Epithelial cell of prostate (primary cell): Measurements from ENCODE around the gene DPCD.
"Not testable (repeated sequence)": the region's sequence is repeated elsewhere in the genome, so short reads cannot be mapped to it uniquely, and the experiment has no call there.

ENCODE experiments used
- DNase-seq: peaks from one replicate; pipeline ENCODE4 v3.0.0-alpha.2; 2011; ENCODE audit warnings: low read depth, low spot score
- H3K27ac ChIP-seq: fragments of 450-650 bp; 2 replicates; pipeline ENCODE4 v1.5.1; 2017; ENCODE audit warnings: mild to moderate bottlenecking

The DPCD gene

DNA sequence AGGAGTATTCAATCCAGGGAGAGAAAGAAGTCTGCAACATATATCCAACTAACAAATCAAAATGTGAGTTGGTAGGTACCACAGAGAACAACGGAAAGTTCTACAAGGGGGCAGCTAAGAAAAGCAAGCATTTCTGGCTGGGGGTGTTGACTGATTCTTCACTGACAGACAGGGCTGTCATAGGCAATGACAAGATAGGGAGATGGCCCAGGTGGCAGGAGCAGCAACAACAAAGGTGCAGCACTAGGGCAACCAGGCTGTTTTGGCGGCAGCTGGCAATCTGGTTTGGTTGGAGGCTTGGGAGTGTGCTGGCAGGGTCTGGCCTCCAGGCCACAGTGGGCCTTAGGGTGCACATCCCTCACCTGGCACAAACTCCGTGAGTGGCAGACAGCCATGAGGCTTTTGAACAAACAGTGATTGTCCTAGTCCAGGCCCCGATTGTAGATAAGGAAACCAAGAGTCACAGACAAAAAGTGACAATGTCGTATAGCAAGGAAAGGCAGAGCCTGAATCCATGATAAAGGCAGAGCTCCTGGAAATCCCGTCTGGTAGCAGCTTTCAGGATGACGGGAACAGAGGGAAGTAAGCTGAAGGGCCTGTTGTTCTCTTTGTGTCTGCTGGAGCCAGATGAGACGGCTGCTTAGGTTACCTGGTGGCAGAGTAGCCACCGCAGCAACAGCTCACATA, 28.4 kb downstream of the DPCD start:
- DNase-seq = no peak

DNA sequence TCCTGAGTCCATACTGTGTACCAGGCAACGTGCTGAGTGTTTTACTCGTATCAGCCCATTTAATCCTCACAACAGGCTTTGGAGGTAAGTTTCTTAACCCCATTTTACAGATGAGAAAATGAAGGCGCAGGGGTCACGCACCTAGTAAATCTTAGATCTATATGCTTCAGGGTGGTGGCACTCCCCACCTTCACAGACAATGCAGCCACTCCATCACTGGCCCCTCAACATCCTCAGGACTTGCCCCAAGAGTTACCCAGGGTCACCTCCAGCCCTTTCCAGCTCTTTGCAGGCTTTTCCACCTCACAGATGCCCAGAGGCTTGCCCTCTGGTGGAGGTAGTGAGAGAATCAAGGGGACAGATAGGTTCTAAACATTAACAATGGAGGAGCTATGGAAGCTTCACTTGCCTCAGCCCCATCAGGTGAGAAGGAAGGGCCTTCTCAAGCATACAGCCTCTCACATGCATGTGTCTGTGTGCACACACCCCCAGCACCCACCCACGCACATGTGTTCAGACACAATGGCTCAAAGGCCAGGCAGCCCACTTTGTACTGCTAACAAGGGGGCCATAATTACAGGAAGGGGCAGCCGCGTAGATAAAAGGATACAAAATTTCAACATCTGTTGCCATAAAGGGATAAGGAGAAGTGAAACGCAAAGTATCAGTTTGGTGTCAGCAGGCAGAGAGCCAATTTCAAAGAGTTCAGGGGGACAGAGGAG, 29.1 kb downstream of the DPCD start:
- no peak overlapping the region for H3K27ac ChIP-seq
- no peak for DNase-seq

More for the DNA sequence above, 28.4 kb downstream of the DPCD start:
- no peak overlapping the region for H3K27ac ChIP-seq

DNA sequence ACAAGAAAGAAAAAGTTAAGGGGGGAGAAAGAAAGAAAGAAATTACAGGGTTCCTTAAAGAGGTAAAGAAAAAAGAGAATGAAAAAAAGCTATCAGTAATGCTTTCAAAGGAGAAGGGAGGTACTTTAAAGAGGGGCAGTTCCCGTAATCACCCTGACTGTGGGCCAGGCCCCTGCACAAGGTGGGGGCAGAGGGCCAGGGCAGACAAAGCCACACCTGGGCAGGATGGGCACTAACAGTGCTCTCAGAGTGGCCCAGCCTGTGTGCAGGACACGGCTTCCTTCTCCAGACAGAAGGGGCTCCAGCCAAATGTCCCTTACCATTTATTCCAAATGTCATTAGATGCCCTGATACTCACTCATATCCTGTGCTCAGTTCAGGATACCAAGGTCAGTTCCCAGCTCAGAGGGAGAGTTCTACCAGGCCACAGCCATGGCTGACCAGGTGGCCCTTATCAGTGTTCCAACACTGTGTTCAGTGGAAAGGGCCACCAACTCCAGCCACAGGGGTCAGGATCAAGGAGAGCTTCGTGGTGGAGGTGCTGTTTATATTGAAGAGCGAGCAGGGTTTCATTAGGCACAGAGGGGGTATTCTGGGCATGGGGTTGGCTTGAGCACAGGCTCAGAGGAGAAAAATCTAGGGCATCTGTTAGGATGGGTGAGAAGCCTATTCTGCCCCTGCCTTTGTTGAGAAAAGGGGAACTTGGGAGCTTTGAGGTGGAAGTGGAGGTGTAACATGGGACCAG, 29.9 kb downstream of the DPCD start:
- DNase-seq = no peak
- no peak overlapping the region for H3K27ac ChIP-seq

DNA sequence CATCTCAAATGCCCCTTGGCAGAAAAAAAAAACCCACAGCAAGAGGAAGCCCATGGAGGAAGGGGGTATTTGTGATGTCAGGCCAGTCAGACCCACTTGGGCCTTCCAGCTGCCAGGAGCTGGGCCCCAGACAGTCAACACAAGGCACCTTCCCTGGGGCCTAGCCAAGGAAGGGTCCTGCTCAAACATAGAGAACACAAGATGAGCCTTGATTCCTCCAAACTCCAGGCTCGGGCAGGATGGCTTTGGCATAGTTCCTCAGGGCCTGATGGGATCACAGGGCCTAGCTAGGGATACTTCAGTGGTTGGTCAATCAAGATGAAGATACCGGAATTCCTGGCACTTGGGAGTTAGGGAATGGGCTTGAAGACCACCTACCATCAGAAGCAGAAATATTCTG, 30.8 kb downstream of the DPCD start:
- H3K27ac ChIP-seq = no peak overlapping the region
- DNase-seq = no peak

DNA sequence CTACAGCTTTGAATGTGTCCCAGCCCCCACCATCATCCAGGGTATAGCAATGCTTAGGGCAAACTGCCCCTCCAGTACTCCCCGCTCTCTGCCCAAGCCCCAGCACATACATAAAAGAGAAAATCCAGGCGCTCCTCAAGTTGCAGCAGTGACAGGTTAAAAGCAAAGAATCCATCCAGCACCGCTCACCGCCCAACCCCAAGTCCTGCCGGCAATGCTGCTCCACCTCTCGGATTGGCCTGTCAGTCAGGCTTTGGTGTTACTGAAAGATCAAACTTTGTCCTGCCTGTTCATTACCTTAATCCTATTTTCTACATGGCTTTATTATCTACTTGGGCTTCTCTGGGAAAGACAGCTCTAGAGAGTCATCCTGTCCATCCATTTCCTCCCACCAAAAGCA, 31.9 kb downstream of the DPCD start:
- DNase-seq = no peak
- no peak overlapping the region for H3K27ac ChIP-seq

DNA sequence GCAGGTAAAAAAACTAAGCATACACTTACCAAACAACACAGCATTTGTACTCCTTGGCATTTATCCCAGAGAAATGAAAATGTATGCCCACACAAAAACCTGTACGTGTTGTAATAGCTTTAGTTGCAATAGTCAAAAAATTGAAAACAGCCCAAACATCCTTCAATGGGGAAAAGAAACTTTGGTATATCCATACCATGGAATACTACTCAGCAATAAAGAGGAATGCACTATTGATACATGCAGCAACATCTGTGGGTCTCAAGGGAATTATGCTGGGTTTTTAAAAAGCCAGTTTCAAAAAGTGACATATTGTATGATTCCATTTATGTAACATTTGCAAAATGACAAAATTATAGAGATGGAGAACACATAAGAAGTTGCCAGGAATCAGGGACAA, 35.4 kb downstream of the DPCD start:
- DNase-seq = no peak
- H3K27ac ChIP-seq = no peak overlapping the region

DNA sequence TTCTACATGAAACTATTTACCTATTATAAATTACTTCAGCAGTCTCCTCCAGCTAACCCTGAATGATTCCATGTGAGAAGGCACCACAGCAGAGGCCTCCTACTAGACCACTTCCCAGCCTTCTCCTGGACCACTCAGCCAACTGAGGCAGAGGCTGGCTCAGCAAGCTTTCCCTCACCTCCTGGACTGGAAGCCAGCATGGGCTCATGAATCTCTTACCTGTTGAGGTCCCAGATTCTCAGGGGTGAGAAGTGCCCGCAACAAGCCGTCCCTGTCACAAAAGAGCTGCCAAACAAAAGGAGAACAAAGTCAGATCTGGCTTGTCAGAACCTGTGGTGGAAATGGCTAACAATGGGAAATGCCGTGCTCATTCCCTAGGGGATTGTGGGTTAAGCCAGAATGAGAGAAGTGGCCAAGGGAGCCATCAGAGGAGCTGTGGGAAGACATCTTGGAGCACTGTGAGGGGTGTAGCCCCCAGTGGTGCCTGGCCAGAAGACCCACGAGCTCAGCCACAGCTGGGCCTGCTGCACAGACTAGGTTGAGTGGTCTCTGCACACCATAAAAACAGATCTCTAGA, 36.5 kb downstream of the DPCD start:
- DNase-seq = no peak

DNA sequence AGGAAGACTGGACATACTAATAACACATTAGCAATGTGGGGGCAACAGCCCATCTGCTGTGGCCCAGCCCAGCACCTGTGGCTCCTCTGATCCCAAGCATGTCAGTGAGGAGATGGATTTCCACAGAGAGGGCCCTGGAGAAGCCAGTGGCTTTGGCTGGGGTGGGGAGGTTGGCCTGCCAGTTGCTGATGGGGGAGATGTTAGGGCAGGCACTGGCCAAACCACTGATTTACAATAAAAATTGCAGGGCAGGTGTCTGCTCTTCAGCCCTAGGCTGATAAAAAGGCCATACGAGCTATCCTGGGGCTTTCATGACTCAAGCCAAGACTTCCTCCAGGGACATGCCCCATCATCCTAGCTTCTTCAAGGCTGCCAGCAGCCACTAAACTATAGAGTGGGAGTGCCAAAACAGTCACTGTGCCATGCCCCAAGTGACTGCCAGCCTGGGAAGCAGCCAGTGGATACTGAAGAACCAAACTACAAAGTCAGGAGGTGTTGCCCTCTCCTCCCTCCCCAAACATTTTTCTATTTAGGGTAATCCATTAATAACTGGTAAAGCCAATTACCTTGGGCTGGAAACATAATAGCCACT, 37.8 kb downstream of the DPCD start:
- DNase-seq = no peak
- no peak overlapping the region for H3K27ac ChIP-seq

More for the DNA sequence above, 36.5 kb downstream of the DPCD start:
- no peak overlapping the region for H3K27ac ChIP-seq

DNA sequence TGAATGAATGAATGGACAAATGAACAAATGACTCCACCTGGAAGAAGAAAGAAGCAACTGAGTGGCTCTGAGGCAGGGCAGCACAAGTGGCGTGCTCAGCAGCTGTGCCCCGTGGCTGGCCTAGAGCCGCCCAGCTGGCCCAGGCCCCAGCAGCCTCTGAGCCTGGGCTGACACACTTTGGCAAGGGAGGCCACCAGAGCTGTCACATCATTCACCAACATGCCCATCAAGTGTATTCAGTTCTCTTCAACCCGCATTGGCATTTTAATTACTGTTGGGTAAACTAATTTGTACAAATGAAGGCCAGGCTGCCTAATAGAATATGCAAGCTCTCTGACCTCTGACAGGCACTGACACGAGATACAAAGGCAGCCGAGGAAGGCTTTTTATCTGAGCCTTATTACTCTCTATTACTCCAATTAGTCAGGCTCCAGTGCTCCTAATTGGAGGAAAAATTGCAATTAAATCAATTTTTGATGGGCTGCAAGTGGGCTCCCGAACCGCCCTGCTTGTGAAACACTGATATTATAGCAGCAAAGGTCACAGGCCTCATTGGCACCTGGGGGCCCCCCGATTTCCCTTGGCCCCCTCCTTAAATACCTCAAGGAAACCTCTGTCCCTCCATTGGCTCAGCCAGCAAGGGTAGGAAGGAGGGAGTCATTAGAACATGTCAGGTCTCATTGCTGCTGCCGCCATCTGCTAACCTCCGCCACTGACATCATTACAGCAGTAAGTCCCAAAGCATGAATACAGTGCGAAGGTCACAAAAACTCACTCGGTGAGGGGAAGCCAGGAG, 41.9 kb downstream of the DPCD start:
- no peak overlapping the region for H3K27ac ChIP-seq
- no peak for DNase-seq

DNA sequence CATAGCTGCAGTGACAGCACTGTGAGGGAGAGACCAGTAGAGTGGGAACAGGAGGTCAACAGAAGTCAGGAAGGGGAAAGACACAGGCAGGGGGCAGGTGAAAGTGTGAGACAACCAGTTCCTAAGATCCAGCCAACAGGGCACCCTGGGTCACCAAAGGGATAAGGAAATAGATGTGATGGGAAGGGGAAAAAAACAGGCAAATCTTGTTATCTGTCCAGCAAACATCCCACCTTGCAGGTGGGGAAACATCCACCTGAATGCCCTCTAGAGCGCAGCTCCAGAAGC, 42.5 kb downstream of the DPCD start:
- no peak for DNase-seq
- no peak overlapping the region for H3K27ac ChIP-seq

DNA sequence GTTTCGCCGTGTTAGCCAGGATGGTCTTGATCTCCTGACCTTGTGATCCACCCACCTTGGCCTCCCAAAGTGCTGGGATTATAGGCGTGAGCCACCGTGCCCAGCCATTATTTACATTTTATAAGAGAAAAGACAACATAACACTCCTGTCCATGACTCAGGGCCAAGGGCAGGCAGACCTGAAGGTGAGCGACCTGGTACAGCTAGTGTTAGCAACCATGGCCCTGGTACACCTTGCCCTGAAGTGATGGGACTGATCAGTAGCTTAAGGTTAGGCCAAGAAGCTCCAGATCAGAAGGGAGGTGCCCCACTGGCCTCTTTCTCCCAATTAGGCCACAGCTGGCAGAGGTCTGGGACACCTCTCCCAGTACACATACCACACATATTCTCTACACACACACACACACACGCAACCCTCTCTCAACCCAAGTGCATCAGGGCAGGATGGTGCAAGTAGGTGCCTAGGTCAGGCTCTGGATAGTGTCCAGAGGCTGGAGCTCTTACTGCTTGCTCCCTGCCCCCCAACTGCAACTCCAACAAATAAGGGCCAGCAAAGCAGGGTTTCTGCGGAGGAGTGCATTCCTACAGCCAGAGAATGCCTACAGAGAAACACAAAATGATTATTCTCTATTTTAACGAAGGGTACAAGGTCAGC, 43.8 kb downstream of the DPCD start:
- no peak overlapping the region for H3K27ac ChIP-seq
- no peak for DNase-seq

DNA sequence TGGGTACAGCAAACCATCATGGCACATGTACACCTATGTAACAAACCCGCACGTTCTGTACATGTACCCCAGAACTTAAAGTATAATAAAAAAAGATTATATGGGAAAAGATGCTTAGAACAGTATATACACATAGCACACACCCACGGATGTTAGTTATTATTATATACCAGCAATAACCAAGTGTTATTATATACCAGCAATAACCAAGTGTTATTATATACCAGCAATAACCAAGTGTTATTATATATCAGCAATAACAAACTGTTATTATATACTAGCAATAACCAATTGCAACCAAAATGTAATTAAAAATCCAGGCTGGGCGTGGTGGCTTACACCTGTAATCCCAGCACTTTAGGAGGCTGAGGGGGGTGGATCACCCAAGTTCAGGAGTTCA, 45.4 kb downstream of the DPCD start:
- DNase-seq, H3K27ac ChIP-seq: not testable (repeated sequence)

DNA sequence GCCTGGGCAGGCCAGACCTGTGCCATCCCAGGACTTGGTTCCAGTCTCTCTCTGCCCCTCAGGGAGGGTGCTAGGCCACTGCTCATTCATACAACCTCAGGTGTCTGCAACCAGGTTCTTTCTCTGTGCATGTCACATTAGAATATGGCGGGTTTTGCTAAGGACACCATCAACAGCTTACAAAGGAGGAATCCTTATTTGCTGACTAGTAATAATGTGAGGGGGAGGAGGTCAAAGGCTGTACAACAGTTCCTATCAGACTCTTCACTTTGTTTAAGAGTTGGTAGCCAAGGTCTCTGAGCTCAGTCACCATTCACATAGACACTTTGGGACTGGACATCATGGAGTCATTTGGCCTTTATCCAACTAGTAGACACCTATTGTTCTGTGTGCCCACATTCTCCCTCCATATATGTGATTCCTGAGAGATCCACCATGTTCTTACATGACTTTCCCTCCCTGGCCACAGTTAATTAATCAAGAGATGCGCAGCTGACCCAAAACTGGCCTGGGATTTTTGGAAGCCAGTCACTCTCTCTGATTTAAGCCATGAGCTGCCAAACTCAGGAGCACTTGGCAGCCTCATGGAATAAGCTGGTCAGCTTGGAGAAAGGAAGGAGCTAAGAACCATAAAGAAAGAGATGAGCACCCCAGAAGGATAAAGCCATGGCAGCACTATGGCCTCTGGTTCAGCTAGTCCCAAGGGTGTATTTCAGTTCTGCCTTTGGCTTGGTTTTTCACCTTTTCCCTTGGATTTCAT, 51.2 kb downstream of the DPCD start:
- H3K27ac ChIP-seq = no peak overlapping the region
- no peak for DNase-seq

DNA sequence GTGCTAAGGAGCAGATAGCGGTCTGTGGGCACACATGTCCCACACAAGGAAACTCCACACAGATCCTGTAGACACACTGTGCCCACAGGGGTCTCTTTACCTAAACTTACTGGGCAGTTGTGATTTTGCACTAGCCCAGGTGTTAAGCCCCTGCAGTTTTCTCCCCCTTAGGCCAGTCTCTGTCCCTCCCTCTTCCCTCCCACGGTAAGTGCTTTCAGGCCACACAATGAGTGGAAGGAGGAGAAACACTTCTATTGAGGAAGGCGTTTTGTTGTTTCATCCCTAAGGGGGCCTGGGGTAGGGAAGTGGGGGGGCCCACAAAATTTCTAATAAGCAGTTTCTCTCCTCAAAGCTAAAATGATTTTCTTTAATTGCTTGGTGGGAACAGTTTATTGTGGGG, 55.4 kb downstream of the DPCD start:
- DNase-seq = no peak
- H3K27ac ChIP-seq = no peak overlapping the region

DNA sequence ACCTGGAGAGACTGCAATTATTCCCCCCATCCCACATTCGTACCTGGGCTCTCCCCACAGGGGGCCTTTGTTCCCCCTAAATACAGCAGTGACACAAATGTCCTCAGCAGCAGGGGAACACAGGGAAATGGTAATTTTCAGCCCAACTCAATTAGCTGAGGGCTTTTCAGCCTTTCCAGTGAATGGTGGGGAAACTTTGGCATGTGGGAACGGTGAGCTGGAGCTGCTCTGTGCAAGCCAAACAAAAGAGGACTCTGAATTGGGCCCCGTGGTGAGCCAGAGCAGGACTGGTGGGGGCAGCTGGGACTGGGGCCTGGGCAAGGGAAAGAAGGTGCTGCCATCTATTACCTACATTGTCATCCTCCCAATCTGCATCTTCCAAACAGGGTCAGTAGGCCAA, 55.9 kb downstream of the DPCD start:
- no peak for DNase-seq
- no peak overlapping the region for H3K27ac ChIP-seq

DNA sequence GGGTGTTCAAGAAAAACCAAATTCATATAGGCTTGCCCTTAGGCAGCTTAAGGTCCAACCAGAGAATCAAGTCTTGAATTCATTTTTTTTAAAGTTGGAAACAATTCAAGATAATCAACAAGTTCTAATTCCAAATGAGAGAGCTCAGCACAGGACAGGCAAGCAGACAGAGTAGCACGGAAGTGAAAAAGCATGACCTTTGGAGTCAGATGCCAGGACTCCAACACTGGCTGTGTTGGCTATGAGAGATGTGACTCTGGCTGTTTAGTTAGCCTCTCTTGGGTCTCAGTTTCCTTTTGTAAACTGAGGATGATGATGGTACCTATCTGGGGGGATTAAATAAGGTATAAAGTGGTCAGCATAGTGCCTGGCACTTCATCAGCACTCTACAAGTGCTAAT, 57.5 kb downstream of the DPCD start:
- H3K27ac ChIP-seq = no peak overlapping the region
- no peak for DNase-seq

DNA sequence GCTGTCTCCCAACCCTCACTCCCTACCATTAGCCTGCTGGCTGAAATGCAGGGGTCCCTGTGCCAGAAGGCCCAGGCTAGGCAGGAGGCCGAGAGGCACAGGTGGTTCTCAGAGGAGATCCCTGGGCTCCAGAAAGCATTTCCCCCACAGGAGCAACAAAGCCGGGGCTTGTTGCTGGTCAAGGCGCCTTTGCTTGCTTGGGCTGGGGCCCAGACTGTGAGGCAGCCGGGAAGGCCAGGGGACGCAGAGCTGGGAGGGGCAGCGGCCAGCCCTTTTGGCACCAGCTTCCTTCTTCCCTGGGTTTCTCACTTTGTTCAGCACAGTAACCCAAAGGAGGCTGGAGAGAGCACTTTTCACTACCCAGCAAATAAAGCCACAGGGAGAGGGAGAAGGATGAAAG, 58.2 kb downstream of the DPCD start:
- DNase-seq = no peak
- H3K27ac ChIP-seq = no peak overlapping the region

DNA sequence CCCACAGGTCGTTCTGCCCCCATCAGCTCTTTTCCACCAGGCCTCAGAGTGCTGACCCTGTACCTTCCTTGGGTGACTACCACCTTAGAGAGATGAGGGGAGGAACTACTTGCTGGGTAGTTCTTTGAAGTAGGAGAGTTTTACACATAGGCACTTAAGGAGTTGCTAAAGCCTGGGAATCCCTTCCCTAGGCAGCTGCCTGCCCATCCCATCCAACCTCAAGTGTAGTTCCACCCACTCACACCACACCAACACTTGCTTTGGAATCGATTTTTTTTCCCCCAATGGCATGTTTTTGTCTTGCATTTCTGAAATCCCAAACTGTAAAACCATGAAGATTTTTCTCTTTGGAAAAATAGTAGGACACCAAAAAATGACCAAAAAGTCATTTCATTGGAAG, 59.1 kb downstream of the DPCD start:
- DNase-seq = no peak
- no peak overlapping the region for H3K27ac ChIP-seq

DNA sequence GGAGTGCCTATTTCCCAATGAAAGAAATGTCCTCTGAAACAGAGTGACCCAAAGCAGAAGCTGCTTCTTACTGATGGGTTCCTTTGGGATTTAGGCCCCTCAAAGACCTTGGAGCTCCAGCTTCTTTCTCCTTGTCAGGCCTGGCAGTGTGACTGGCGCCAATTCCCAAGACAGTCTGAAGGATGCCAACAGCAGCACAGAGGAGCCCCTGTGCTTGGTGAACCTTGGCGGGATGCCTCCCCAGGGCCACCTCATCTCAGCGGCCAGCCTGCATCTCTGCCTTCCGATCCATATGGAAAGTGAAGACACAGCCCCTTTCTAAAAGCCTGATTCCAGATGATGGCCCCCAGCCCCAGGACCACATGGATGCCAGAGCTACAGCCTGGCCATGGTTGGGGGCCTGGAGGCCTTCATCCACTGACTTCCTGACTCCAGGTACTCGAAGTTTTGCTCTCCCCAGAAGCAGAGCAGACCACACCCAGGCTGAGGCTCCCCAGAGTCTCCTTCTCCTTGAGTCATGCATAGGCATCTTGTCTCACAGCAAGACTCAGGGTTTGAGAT, 61.5 kb downstream of the DPCD start:
- no peak for DNase-seq
- H3K27ac ChIP-seq = no peak overlapping the region
